IMR-90 (cell line): ENCODE results near the gene OR1K1. TPM values are rescaled to one million over a fixed set of nuclear protein-coding genes. Genes with fewer than 3 reads are reported as not detected.
"Not testable (repeated sequence)": the region's sequence is repeated elsewhere in the genome, so short reads cannot be mapped to it uniquely, and the experiment has no call there.

Experiments
- ATAC-seq: fragments of 200-7000 bp; cut with Tn5 transposase; 2 replicates; pipeline ENCODE4 v1.9.1; 2020; ENCODE audit warnings: low read depth, mild to moderate bottlenecking, moderate library complexity
- BruUV-seq: library from RNA; stranded (reverse); fragments of 400-500 nt; replicated peaks from 2 replicates; lab custom pipeline; 2021; lab: Mats Ljungman, UMichigan
- CTCF ChIA-PET: fragments of 300-600 bp; formaldehyde crosslinking; extraction: SDS; loops from one replicate; lab custom pipeline; 2021; ENCODE audit warnings: antibody characterized with exemption; lab: Yijun Ruan, JAX
- POLR2A ChIA-PET: fragments of 300-600 bp; sonication (Branson Sonifier 250); formaldehyde crosslinking; loops from one replicate; lab custom pipeline; 2022; ENCODE audit warnings: antibody characterized with exemption; ENCODE audit not compliant: unreplicated experiment; lab: Charles Lee
- DNase-seq: peaks from one replicate; pipeline ENCODE4 v3.0.0; 2013
- H2AFZ ChIP-seq: replicated peaks from 2 replicates; pipeline ENCODE3; 2013; ENCODE audit warnings: low read length, mild to moderate bottlenecking; ENCODE audit not compliant: poor library complexity
- H2AK5ac ChIP-seq: 2 replicates; pipeline ENCODE4 v1.6.1; 2013; ENCODE audit warnings: low read depth, low read length, inconsistent platforms
- H2AK9ac ChIP-seq: replicated peaks from 2 replicates; pipeline ENCODE3; 2013; ENCODE audit warnings: mild to moderate bottlenecking, low read depth, low read length, moderate library complexity; ENCODE audit not compliant: poor library complexity
- H2BK120ac ChIP-seq: 2 replicates; pipeline ENCODE4 v1.6.1; 2013; ENCODE audit warnings: low read depth, low read length, inconsistent platforms
- H2BK15ac ChIP-seq: 3 replicates; pipeline ENCODE4 v1.6.1; 2013; ENCODE audit warnings: low read depth, low read length, inconsistent platforms
- H2BK20ac ChIP-seq: 2 replicates; pipeline ENCODE4 v1.6.1; 2013; ENCODE audit warnings: low read depth, mild to moderate bottlenecking, inconsistent platforms, low read length, moderate library complexity
- H2BK5ac ChIP-seq: 2 replicates; pipeline ENCODE4 v1.6.1; 2013; ENCODE audit warnings: mild to moderate bottlenecking, low read depth, low read length, inconsistent platforms; ENCODE audit not compliant: poor library complexity, severe bottlenecking
- H3K14ac ChIP-seq: replicated peaks from 2 replicates; pipeline ENCODE4 v1.6.1; 2013; ENCODE audit warnings: low read depth, low read length, inconsistent platforms
- H3K18ac ChIP-seq: 2 replicates; pipeline ENCODE4 v1.6.1; 2013; ENCODE audit warnings: low read depth, low read length, control low read depth
- H3K23ac ChIP-seq: 2 replicates; pipeline ENCODE4 v1.6.1; 2013; ENCODE audit warnings: low read depth, low read length, inconsistent platforms
- H3K27ac ChIP-seq: 2 replicates; pipeline ENCODE4 v1.5.1; 2013; ENCODE audit warnings: mild to moderate bottlenecking, control low read depth, low read length; ENCODE audit not compliant: insufficient read depth
- H3K27me3 ChIP-seq: 2 replicates; pipeline ENCODE4 v1.6.1; 2013; ENCODE audit warnings: low read length; ENCODE audit not compliant: control insufficient read depth, insufficient read depth
- H3K36me3 ChIP-seq: 2 replicates; pipeline ENCODE4 v1.6.1; 2013; ENCODE audit warnings: low read length, mixed read lengths; ENCODE audit not compliant: control insufficient read depth, insufficient read depth
- H3K4ac ChIP-seq: 2 replicates; pipeline ENCODE4 v1.6.1; 2013; ENCODE audit warnings: low read depth, low read length, inconsistent platforms
- H3K4me1 ChIP-seq: 2 replicates; pipeline ENCODE4 v1.6.1; 2013; ENCODE audit warnings: low read length, mixed read lengths; ENCODE audit not compliant: control insufficient read depth, insufficient read depth
- H3K4me2 ChIP-seq: 2 replicates; pipeline ENCODE4 v1.6.1; 2013; ENCODE audit warnings: low read depth, mild to moderate bottlenecking, control low read depth, low read length, moderate library complexity
- H3K4me3 ChIP-seq: 2 replicates; pipeline ENCODE4 v1.5.1; 2013; ENCODE audit warnings: low read depth, mild to moderate bottlenecking, control low read depth, low read length, moderate library complexity; ENCODE audit not compliant: insufficient read depth
- H3K56ac ChIP-seq: 2 replicates; pipeline ENCODE4 v1.6.1; 2013; ENCODE audit warnings: low read length, inconsistent platforms; ENCODE audit not compliant: insufficient read depth; ENCODE audit errors: extremely low read depth
- H3K79me1 ChIP-seq, 2 experiments: 2 replicates each; pipeline ENCODE4 v1.6.1; 2013; ENCODE audit warnings: low read length in 2 of 2, inconsistent platforms in 1 of 2, low read depth in 1 of 2
- H3K9ac ChIP-seq: 2 replicates; pipeline ENCODE4 v1.6.1; 2013; ENCODE audit warnings: low read depth, low read length, control low read depth
- H3K9me1 ChIP-seq: 2 replicates; pipeline ENCODE4 v1.6.1; 2013; ENCODE audit warnings: low read length, inconsistent platforms; ENCODE audit not compliant: insufficient read depth
- H3K9me3 ChIP-seq: 2 replicates; pipeline ENCODE4 v1.6.1; 2013; ENCODE audit warnings: low read length; ENCODE audit not compliant: control insufficient read depth, insufficient read depth
- H4K20me1 ChIP-seq: 2 replicates; pipeline ENCODE4 v1.6.1; 2013; ENCODE audit warnings: low read length, inconsistent platforms; ENCODE audit not compliant: insufficient read depth
- H4K5ac ChIP-seq: 2 replicates; pipeline ENCODE4 v1.6.1; 2013; ENCODE audit warnings: mild to moderate bottlenecking, low read depth, low read length, control low read depth
- H4K8ac ChIP-seq, 2 experiments: 2 replicates each; pipeline ENCODE4 v1.6.1; 2013; ENCODE audit warnings: low read depth in 2 of 2, low read length in 2 of 2, control low read depth in 1 of 2, inconsistent platforms in 1 of 2
- H4K91ac ChIP-seq: 2 replicates; pipeline ENCODE4 v1.6.1; 2013; ENCODE audit warnings: low read depth, low read length, inconsistent platforms; ENCODE audit not compliant: insufficient read depth
- WGBS, 2 experiments: methylation state at CpG; one replicate each; pipeline versions ENCODE4 v1.1.5 to v1.1.7; 2013; ENCODE audit warnings: missing lambda C conversion rate in 2 of 2; ENCODE audit not compliant: insufficient read length in 1 of 2; ENCODE audit errors: extremely low coverage in 2 of 2; 5-methylcytosine and 5-hydroxymethylcytosine counted together
- dilution Hi-C: fragments of 300-500 bp; cut with HindIII; formaldehyde crosslinking; loops from one replicate; pipeline ENCODE4 v1.14.3; 2018; ENCODE audit warnings: low sequenced_read_pairs; ENCODE audit not compliant: unreplicated experiment
- in situ Hi-C: fragments of 300-500 bp; cut with MboI; formaldehyde crosslinking; loops from 3 replicates; pipeline ENCODE4 v1.14.3; 2019; ENCODE audit warnings: low sequenced_read_pairs, inconsistent platforms, mixed read lengths
- intact Hi-C: fragments of 100-400 bp; cut with micrococcal nuclease; formaldehyde crosslinking; loops from 2 replicates; pipeline ENCODE4 v1.10.0; 2022
- polyA plus RNA-seq, 3 experiments: library from polyadenylated mRNA; depleted of rRNA; stranded (reverse); fragments of >200 nt; gene quantifications; 2 replicates each; pipeline ENCODE4 v1.2.3, GENCODE V29; 2012; ENCODE audit warnings: low replicate concordance in 1 of 3
- total RNA-seq: library from RNA; depleted of rRNA; stranded (reverse); fragments of >200 nt; gene quantifications from 2 replicates; pipeline ENCODE4 v1.2.3, GENCODE V29; 2012

OR1K1 gene
- total and polyA plus RNA-seq, 2 of the 4 experiments (the other 2 are of a cell fraction), result not detected

DNA sequence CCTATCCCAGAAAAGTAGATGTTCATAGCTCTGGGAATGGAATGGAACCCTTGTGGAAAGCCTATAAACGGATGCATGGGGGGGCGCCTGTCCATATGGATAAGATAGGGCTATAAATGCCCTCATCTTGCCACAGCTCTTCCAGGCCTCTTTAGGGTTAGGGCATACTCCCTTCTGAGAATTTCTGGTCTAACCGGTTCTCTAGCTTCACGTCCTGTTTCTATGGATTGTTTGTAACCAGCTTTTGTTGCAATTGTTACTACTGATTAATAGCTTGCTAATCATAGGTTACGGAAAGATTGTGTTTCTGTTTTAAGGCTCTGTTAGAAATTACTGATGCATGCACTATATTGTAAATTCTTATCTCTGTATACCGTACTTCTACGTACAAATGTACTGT is 9.3 kb downstream of the OR1K1 start:
- H3K9ac ChIP-seq, H2BK120ac ChIP-seq, H3K79me1 ChIP-seq, H2AK5ac ChIP-seq, ATAC-seq, H3K27me3 ChIP-seq, H4K20me1 ChIP-seq, H3K18ac ChIP-seq, H3K4me3 ChIP-seq, H2BK5ac ChIP-seq, H2AFZ ChIP-seq, H3K9me3 ChIP-seq, H4K91ac ChIP-seq, H3K27ac ChIP-seq, H3K9me1 ChIP-seq, H3K56ac ChIP-seq, in situ Hi-C loops, H3K4me2 ChIP-seq, H3K4ac ChIP-seq, H4K5ac ChIP-seq, POLR2A ChIA-PET, BruUV-seq, H2AK9ac ChIP-seq, H3K14ac ChIP-seq, intact Hi-C loops, H3K36me3 ChIP-seq, H2BK15ac ChIP-seq, H3K23ac ChIP-seq, H4K8ac ChIP-seq, H3K4me1 ChIP-seq, dilution Hi-C loops, DNase-seq, H2BK20ac ChIP-seq: not testable (repeated sequence)
- WGBS, 2 experiments, result 83% methylated on average over 1 of the region's 7 CpGs; no CpG with 5 or more reads in 1 of the 2 experiments
- CTCF ChIA-PET, result interaction anchor here (1.3 to 2.0 kb wide), 2 partner anchors 310 to 344 kb away, joined by 4 to 7 read pairs; no protein-coding TSS in a partner anchor
